GM18502 (cell line): ENCODE measurements around the gene FGF1.

Experiments used
- ATAC-seq: cut with Tn5 transposase; IDR thresholded peaks from one replicate; pipeline ENCODE4 v1.9.1; 2021; ENCODE audit warnings: mild to moderate bottlenecking; ENCODE audit not compliant: unreplicated experiment, poor library complexity

The FGF1 gene

GRCh38 chr5:142590451-142591231 is 95.2 kb downstream of the FGF1 start:
- ATAC-seq, result no peak

GRCh38 chr5:142589720-142590119 is 96.2 kb downstream of the FGF1 start:
- ATAC-seq, result no peak

- no peak for ATAC-seq
Measured at GRCh38 chr5:142587354-142587965, 98.4 kb downstream of the FGF1 start.

GRCh38 chr5:142586552-142586951 is 99.3 kb downstream of the FGF1 start:
- no peak for ATAC-seq

GRCh38 chr5:142585451-142585850 is 100.4 kb downstream of the FGF1 start:
- ATAC-seq, result no peak

- no peak for ATAC-seq
Measured at GRCh38 chr5:142584891-142585290, 101.0 kb downstream of the FGF1 start.

GRCh38 chr5:142578161-142578830 is 107.6 kb downstream of the FGF1 start:
- ATAC-seq, result no peak

- no peak for ATAC-seq
Measured at GRCh38 chr5:142576804-142577203, 109.1 kb downstream of the FGF1 start.

- ATAC-seq, result no peak
Measured at GRCh38 chr5:142576303-142576702, 109.6 kb downstream of the FGF1 start.

- ATAC-seq, result no peak
Measured at GRCh38 chr5:142572006-142572405, 113.9 kb downstream of the FGF1 start.

GRCh38 chr5:142571371-142571770 is 114.5 kb downstream of the FGF1 start:
- ATAC-seq, result no peak

- ATAC-seq, result no peak
Measured at GRCh38 chr5:142569905-142570304, 116.0 kb downstream of the FGF1 start.

GRCh38 chr5:142568996-142569335 is 116.9 kb downstream of the FGF1 start:
- no peak for ATAC-seq

GRCh38 chr5:142568283-142568995 is 117.5 kb downstream of the FGF1 start:
- ATAC-seq, result no peak

GRCh38 chr5:142561486-142562097 is 124.3 kb downstream of the FGF1 start:
- ATAC-seq, result no peak

- no peak for ATAC-seq
Measured at GRCh38 chr5:142561029-142561428, 124.9 kb downstream of the FGF1 start.

- no peak for ATAC-seq
Measured at GRCh38 chr5:142552107-142552506, 133.8 kb downstream of the FGF1 start.

GRCh38 chr5:142551338-142552067 is 134.4 kb downstream of the FGF1 start:
- no peak for ATAC-seq

- ATAC-seq, result no peak
Measured at GRCh38 chr5:142550471-142550870, 135.4 kb downstream of the FGF1 start.

- ATAC-seq, result no peak
Measured at GRCh38 chr5:142549834-142550233, 136.1 kb downstream of the FGF1 start.
